ENCODE data around the gene ICE2. TPM values are rescaled to one million over a fixed set of nuclear protein-coding genes. Genes with fewer than 3 reads are reported as not detected.

ICE2 gene
- total and polyA plus RNA-seq, 4 donors: 10.0 to 67.5 (median 23.6) TPM

- Histone ChIP-seq H3K27ac (ENCODE audit: low read depth in 1 of 2, low read length in 1 of 2) (peak overlapping the region in 1 of 2 donors; percentile 63), H3K36me3 (ENCODE audit: control insufficient read depth in 4 of 4, insufficient read depth in 4 of 4, low read length in 4 of 4) (peaks cover 0 to 8% (median 6%) of the 10 kb centered on the region in 4 donors), H3K27me3 (ENCODE audit: control insufficient read depth in 3 of 3, insufficient read depth in 3 of 3, low read length in 2 of 3) (no peaks in the 10 kb centered on the region), H3K4me1 (ENCODE audit: control insufficient read depth in 5 of 5, insufficient read depth in 5 of 5, low read length in 5 of 5) (peaks cover 26 to 47% (median 44%) of the 10 kb centered on the region in 5 donors), H3K4me3 (no peak overlapping the region), H3K9me3 (ENCODE audit: control insufficient read depth in 4 of 4, insufficient read depth in 3 of 4, low read length in 3 of 4) (no peaks in the 10 kb centered on the region), H3K9ac (ENCODE audit: insufficient read depth in 1 of 2, low read length in 2 of 2) (peak overlapping the region in 1 of 2 donors; percentile 24)
- 47 to 74% methylated on average over 8 of the region's 8 CpGs for WGBS, 2 donors
- ATAC-seq (ENCODE audit: insufficient read depth, low FRiP score) (no peak), DNase-seq (no peak)
- TF ChIP-seq CTCF (IDR thresholded peaks at IDR 0.05; ENCODE audit: control extremely low read depth, extremely low read depth): no peak
Measured at GRCh38 chr15:60389261-60390077, 89.5 kb downstream of the ICE2 start.

GRCh38 chr15:60387321-60387720 is 91.6 kb downstream of the ICE2 start:
- WGBS, 2 donors: 72 to 92% methylated on average over 1 of the region's 1 CpG
- Histone ChIP-seq H3K27ac (ENCODE audit: low read depth in 1 of 2, low read length in 1 of 2) (no peak overlapping the region), H3K4me1 (ENCODE audit: control insufficient read depth in 5 of 5, insufficient read depth in 5 of 5, low read length in 5 of 5) (peaks cover 15 to 38% (median 24%) of the 10 kb centered on the region in 5 donors)

GRCh38 chr15:60386615-60387014 is 92.3 kb downstream of the ICE2 start:
- Histone ChIP-seq H3K9me3 (ENCODE audit: control insufficient read depth in 4 of 4, insufficient read depth in 3 of 4, low read length in 3 of 4) (no peaks in the 10 kb centered on the region), H3K4me1 (ENCODE audit: control insufficient read depth in 5 of 5, insufficient read depth in 5 of 5, low read length in 5 of 5) (peaks cover 11 to 35% (median 18%) of the 10 kb centered on the region in 5 donors), H3K27me3 (ENCODE audit: control insufficient read depth in 3 of 3, insufficient read depth in 3 of 3, low read length in 2 of 3) (no peaks in the 10 kb centered on the region), H3K36me3 (ENCODE audit: control insufficient read depth in 4 of 4, insufficient read depth in 4 of 4, low read length in 4 of 4) (peaks cover 11 to 20% (median 16%) of the 10 kb centered on the region in 4 donors), H3K27ac (ENCODE audit: low read depth in 1 of 2, low read length in 1 of 2) (no peak overlapping the region), H3K4me3 (no peak overlapping the region), H3K9ac (ENCODE audit: insufficient read depth in 1 of 2, low read length in 2 of 2) (no peak overlapping the region)
- no peak for TF ChIP-seq CTCF (IDR thresholded peaks at IDR 0.05; ENCODE audit: control extremely low read depth, extremely low read depth)
- no peak for ATAC-seq (ENCODE audit: insufficient read depth, low FRiP score)
- whole genome bisulfite sequencing, 2 donors: 72 to 86% methylated on average over 4 of the region's 4 CpGs
- no peak for DNase-seq

More at GRCh38 chr15:60387321-60387720, 91.6 kb downstream of the ICE2 start:
- no peak for TF ChIP-seq CTCF (IDR thresholded peaks at IDR 0.05; ENCODE audit: control extremely low read depth, extremely low read depth)
- no peaks in the 10 kb centered on the region for H3K9me3 ChIP-seq (ENCODE audit: control insufficient read depth in 4 of 4, insufficient read depth in 3 of 4, low read length in 3 of 4)
- H3K36me3 ChIP-seq (ENCODE audit: control insufficient read depth in 4 of 4, insufficient read depth in 4 of 4, low read length in 4 of 4): peaks cover 10 to 17% (median 12%) of the 10 kb centered on the region in 4 donors
- ATAC-seq (ENCODE audit: insufficient read depth, low FRiP score): no peak
- no peaks in the 10 kb centered on the region for H3K27me3 ChIP-seq (ENCODE audit: control insufficient read depth in 3 of 3, insufficient read depth in 3 of 3, low read length in 2 of 3)
- no peak overlapping the region for H3K4me3 ChIP-seq
- DNase-seq: no peak
- no peak overlapping the region for H3K9ac ChIP-seq (ENCODE audit: insufficient read depth in 1 of 2, low read length in 2 of 2)

Data from lung (tissue), 12 donors.